HL-60/S4 treated with phorbol 12-myristate 13-acetate at 8.2 ng/mL for 4 days and 3 days (cell line): ENCODE measurements around the gene PXK.
"Not testable (repeated sequence)": the region's sequence is repeated elsewhere in the genome, so short reads cannot be mapped to it uniquely, and the experiment has no call there.

Source experiments
- in situ Hi-C: fragments of 300-500 bp; cut with MboI; formaldehyde crosslinking; loops from 2 replicates; pipeline ENCODE4 v1.15.0; 2022; ENCODE audit warnings: low sequenced_read_pairs

The PXK gene

GRCh38 chr3:58332575-58333188 lies at the start of gene PXK:
TSS of gene PXK (plus strand) at chr3:58332892. CDS start at chr3:58332989, 97 bp downstream.
- in situ Hi-C loops: no loop called here

- in situ Hi-C loops: no loop called here
Measured at GRCh38 chr3:58285334-58285733, 47.4 kb upstream of the PXK start.

GRCh38 chr3:58287354-58287753 lies 45.3 kb upstream of the PXK start:
- in situ Hi-C loops: no loop called here

- in situ Hi-C loops: no loop called here
Measured at GRCh38 chr3:58288011-58288728, 44.5 kb upstream of the PXK start.

GRCh38 chr3:58288964-58289613 lies 43.6 kb upstream of the PXK start:
- in situ Hi-C loops: not testable (repeated sequence)

GRCh38 chr3:58290446-58290845 lies 42.2 kb upstream of the PXK start:
- in situ Hi-C loops: not testable (repeated sequence)

- in situ Hi-C loops: no loop called here
Measured at GRCh38 chr3:58291671-58292338, 40.9 kb upstream of the PXK start.

GRCh38 chr3:58292866-58293265 lies 39.8 kb upstream of the PXK start:
- in situ Hi-C loops: no loop called here

GRCh38 chr3:58293516-58293915 lies 39.2 kb upstream of the PXK start:
- in situ Hi-C loops: no loop called here

- in situ Hi-C loops: no loop called here
Measured at GRCh38 chr3:58296269-58296668, 36.4 kb upstream of the PXK start.

- in situ Hi-C loops: no loop called here
Measured at GRCh38 chr3:58296843-58297242, 35.8 kb upstream of the PXK start.

GRCh38 chr3:58298190-58298589 lies 34.5 kb upstream of the PXK start:
- in situ Hi-C loops: no loop called here

- in situ Hi-C loops: no loop called here
Measured at GRCh38 chr3:58299075-58299474, 33.6 kb upstream of the PXK start.

- in situ Hi-C loops: loop anchor here (10.0 to 25.0 kb wide), 2 partner anchors 115 to 337 kb away; no protein-coding TSS in a partner anchor
Measured at GRCh38 chr3:58299839-58300516, 32.7 kb upstream of the PXK start.

- in situ Hi-C loops: loop anchor here (10.0 to 25.0 kb wide), 2 partner anchors 121 to 331 kb away; no protein-coding TSS in a partner anchor
Measured at GRCh38 chr3:58305882-58306711, 26.6 kb upstream of the PXK start, which contains the start of the genes HTD2 and RPP14. TSS of gene HTD2 (plus strand) at chr3:58306520. CDS start at chr3:58317614, 11,094 bp downstream. TSS of gene RPP14 (plus strand) at chr3:58306245. CDS start at chr3:58310330, 4,085 bp downstream.

GRCh38 chr3:58307639-58308215 lies 25.0 kb upstream of the PXK start:
- in situ Hi-C loops: loop anchor here (10.0 to 25.0 kb wide), 2 partner anchors 123 to 330 kb away; no protein-coding TSS in a partner anchor

- in situ Hi-C loops: loop anchor here (10.0 to 25.0 kb wide), 2 partner anchors 124 to 329 kb away; no protein-coding TSS in a partner anchor
Measured at GRCh38 chr3:58308728-58309127, 24.0 kb upstream of the PXK start.

GRCh38 chr3:58317811-58318210 lies 14.9 kb upstream of the PXK start:
- in situ Hi-C loops: loop anchor here (25.0 kb wide), 1 partner anchor 319 kb away; no protein-coding TSS in a partner anchor

- in situ Hi-C loops: loop anchor here (10.0 to 25.0 kb wide), 2 partner anchors 93 to 316 kb away; no protein-coding TSS in a partner anchor
Measured at GRCh38 chr3:58321791-58322190, 10.9 kb upstream of the PXK start.
